ENCODE results near the gene DRC1.

DNA sequence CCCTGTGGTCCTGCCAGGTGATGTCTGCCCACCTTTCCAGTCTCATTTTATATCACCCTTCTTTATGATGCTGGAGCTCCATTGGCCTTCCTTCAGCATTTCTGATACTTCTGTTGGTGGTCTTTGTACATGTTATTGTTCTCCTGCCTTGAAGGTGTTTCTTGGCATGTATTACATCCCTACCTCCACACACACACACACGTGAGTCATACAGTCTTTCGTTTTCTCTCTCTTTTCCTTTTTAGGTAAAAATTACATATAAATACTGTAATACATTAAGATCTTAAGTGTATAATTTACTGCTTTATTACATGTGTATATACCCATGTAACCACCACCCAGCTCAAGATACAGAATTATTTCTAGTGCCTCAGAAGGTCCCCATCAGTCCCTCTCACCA is 44.9 kb upstream of the DRC1 start:
- TF ChIP-seq ZNF883 (CRISPR knock-in tag; IDR thresholded peaks at IDR 0.05; ENCODE audit: not compliant biosample characterization) = no peak
- TF ChIP-seq, protein P1, sequence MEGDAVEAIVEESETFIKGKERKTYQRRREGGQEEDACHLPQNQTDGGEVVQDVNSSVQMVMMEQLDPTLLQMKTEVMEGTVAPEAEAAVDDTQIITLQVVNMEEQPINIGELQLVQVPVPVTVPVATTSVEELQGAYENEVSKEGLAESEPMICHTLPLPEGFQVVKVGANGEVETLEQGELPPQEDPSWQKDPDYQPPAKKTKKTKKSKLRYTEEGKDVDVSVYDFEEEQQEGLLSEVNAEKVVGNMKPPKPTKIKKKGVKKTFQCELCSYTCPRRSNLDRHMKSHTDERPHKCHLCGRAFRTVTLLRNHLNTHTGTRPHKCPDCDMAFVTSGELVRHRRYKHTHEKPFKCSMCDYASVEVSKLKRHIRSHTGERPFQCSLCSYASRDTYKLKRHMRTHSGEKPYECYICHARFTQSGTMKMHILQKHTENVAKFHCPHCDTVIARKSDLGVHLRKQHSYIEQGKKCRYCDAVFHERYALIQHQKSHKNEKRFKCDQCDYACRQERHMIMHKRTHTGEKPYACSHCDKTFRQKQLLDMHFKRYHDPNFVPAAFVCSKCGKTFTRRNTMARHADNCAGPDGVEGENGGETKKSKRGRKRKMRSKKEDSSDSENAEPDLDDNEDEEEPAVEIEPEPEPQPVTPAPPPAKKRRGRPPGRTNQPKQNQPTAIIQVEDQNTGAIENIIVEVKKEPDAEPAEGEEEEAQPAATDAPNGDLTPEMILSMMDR (CRISPR knock-in tag; IDR thresholded peaks at IDR 0.05) = no peak
- TF ChIP-seq FOXJ3 (CRISPR knock-in tag; IDR thresholded peaks at IDR 0.05; ENCODE audit: borderline replicate concordance) = no peak
- TF ChIP-seq EP300 (IDR thresholded peaks at IDR 0.05; ENCODE audit: low read depth in 2 of 2, low read length in 2 of 2) = no peak
- TF ChIP-seq EP300 (CRISPR knock-in tag; IDR thresholded peaks at IDR 0.05; ENCODE audit: borderline replicate concordance) = no peak
- no peak for TF ChIP-seq POLR2AphosphoS2 (IDR thresholded peaks at IDR 0.05; ENCODE audit: low read depth, low read length)
- TF ChIP-seq EZH2 (conservative IDR thresholded peaks at IDR 0.05; ENCODE audit: low read depth, low read length) = no peak
- TF ChIP-seq ZNF235 (CRISPR knock-in tag; IDR thresholded peaks at IDR 0.05; ENCODE audit: borderline replicate concordance) = no peak
- TF ChIP-seq, protein P2, sequence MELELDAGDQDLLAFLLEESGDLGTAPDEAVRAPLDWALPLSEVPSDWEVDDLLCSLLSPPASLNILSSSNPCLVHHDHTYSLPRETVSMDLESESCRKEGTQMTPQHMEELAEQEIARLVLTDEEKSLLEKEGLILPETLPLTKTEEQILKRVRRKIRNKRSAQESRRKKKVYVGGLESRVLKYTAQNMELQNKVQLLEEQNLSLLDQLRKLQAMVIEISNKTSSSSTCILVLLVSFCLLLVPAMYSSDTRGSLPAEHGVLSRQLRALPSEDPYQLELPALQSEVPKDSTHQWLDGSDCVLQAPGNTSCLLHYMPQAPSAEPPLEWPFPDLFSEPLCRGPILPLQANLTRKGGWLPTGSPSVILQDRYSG (CRISPR knock-in tag; IDR thresholded peaks at IDR 0.05) = no peak
- TF ChIP-seq SMAD1 (CRISPR knock-in tag; IDR thresholded peaks at IDR 0.05; ENCODE audit: borderline replicate concordance, low read depth) = no peak
- no peak for TF ChIP-seq NR2F2 (IDR thresholded peaks at IDR 0.05; ENCODE audit: borderline replicate concordance, low read depth)
- no peak for TF ChIP-seq SETDB1 (CRISPR knock-in tag; IDR thresholded peaks at IDR 0.05; ENCODE audit: borderline replicate concordance)
